Measurements from ENCODE around the gene TUG1. TPM values are rescaled to one million over a fixed set of nuclear protein-coding genes. Genes with fewer than 3 reads are reported as not detected.
A peak's percentile ranks its signal among the peaks of the same experiment; 100 is the strongest.

The TUG1 gene
- total and polyA plus RNA-seq, 4 donors: 11.3 to 32.9 (median 18.2) TPM

GRCh38 chr22:30922151-30922611 is 46.9 kb upstream of the TUG1 start:
- peak overlapping the region in 1 of 2 donors; percentile 58 for H3K27ac ChIP-seq (ENCODE audit: low read depth in 1 of 2, low read length in 2 of 2)
- H3K9ac ChIP-seq (ENCODE audit: low read depth in 1 of 2, low read length in 2 of 2): no peak overlapping the region
- peak; percentile 71 for DNase-seq (ENCODE audit: low spot score)
- no peak for TF ChIP-seq HNF4G (IDR thresholded peaks at IDR 0.05)
- TF ChIP-seq RXRA (IDR thresholded peaks at IDR 0.05): no peak
- no peak for TF ChIP-seq JUND (IDR thresholded peaks at IDR 0.05)
- no peak for TF ChIP-seq REST (IDR thresholded peaks at IDR 0.05)
- TF ChIP-seq MAX (IDR thresholded peaks at IDR 0.05): peak; percentile 94
- TF ChIP-seq RAD21 (IDR thresholded peaks at IDR 0.05): no peak
- no peak for TF ChIP-seq FOXA2 (IDR thresholded peaks at IDR 0.05)
- no peak for TF ChIP-seq CTCF (IDR thresholded peaks at IDR 0.05; ENCODE audit: low read depth, low read length, missing input control)
- peak; percentile 21 for TF ChIP-seq YY1 (IDR thresholded peaks at IDR 0.05)
- no peak for TF ChIP-seq NR2F2 (IDR thresholded peaks at IDR 0.05)
- no peak for TF ChIP-seq SP1 (IDR thresholded peaks at IDR 0.05)
- TF ChIP-seq HNF4A (conservative IDR thresholded peaks at IDR 0.05): no peak
- TF ChIP-seq TAF1 (conservative IDR thresholded peaks at IDR 0.05): no peak
- TF ChIP-seq ZBTB33 (IDR thresholded peaks at IDR 0.05): peak; percentile 91
- TF ChIP-seq GABPA (IDR thresholded peaks at IDR 0.05 in 1 of 2, conservative IDR thresholded peaks at IDR 0.05 in 1 of 2): peak in 1 of 2 donors; percentile 41
- TF ChIP-seq EGR1 (IDR thresholded peaks at IDR 0.05; ENCODE audit: low read depth in 2 of 2): no peak
- no peak for TF ChIP-seq ATF3 (IDR thresholded peaks at IDR 0.05)
- TF ChIP-seq FOXA1 (IDR thresholded peaks at IDR 0.05): no peak
- H3K4me3 ChIP-seq (ENCODE audit: low read depth in 1 of 3, low read length in 3 of 3): peak overlapping the region in 2 of 3 donors; percentile 51 to 55
- peaks cover 1 to 6% (median 5%) of the 10 kb centered on the region in 4 donors for H3K4me1 ChIP-seq (ENCODE audit: control insufficient read depth in 4 of 4, insufficient read depth in 4 of 4, low read length in 3 of 4)
- no peaks in the 10 kb centered on the region for H3K9me3 ChIP-seq (ENCODE audit: control insufficient read depth in 4 of 4, low read length in 3 of 4)
- peaks cover 2 to 22% (median 9%) of the 10 kb centered on the region in 4 donors for H3K36me3 ChIP-seq (ENCODE audit: control insufficient read depth in 4 of 4, insufficient read depth in 3 of 4, low read depth in 1 of 4, low read length in 3 of 4)
- WGBS: 39% methylated on average over 34 of the region's 34 CpGs
- H3K27me3 ChIP-seq (ENCODE audit: control insufficient read depth in 4 of 4, insufficient read depth in 4 of 4, low read length in 3 of 4): no peaks in the 10 kb centered on the region
